LoVo (cell line): ENCODE results near the gene LMAN2.
"Not testable (repeated sequence)": the region's sequence is repeated elsewhere in the genome, so short reads cannot be mapped to it uniquely, and the experiment has no call there.

Experiments used
- DNase-seq: peaks from one replicate; pipeline ENCODE4 v3.0.0-alpha.2; 2016; ENCODE audit warnings: low spot score

Gene LMAN2

GRCh38 chr5:177364159-177364962 is 12.9 kb upstream of the LMAN2 start:
- DNase-seq: no peak

DNA sequence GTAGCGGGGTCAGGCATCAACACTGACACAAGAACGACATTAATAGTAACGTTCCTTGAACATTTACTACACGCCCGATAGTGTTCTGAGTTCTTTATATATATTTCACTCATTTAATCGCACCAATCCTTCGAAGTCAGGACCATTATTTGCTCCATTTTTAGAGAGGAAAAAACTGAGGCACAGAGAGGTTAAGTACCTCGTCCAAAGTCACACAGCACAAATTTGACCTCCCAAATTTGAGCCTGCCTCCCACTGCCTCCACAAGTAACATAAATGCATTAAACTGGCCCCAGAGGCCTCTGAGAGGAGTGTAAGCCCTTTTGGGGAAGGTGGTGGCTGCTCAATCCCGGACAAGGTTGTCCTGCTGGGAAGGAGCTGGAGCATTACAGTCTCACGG is 12.1 kb upstream of the LMAN2 start:
- no peak for DNase-seq

- peak; percentile 76 for DNase-seq
Measured at GRCh38 chr5:177362610-177363507, 11.4 kb upstream of the LMAN2 start.

DNA sequence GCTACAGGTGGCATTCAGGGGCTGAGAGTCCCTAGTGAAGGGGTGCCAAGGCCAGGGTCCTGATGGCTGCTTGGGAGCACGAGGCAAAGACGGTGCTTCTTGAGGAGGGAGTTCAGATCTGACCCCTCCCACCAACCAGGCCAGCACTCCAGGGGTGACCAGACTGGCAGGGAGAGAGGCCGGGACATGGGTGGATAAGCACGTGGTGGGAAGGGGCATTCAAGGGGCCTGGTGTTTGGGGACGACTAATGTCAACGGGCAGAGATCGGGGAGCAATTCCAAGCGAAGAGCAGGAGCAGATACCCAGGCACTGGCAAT is 10.8 kb upstream of the LMAN2 start:
- no peak for DNase-seq

GRCh38 chr5:177361418-177362291 is 10.2 kb upstream of the LMAN2 start:
- DNase-seq: no peak

DNA sequence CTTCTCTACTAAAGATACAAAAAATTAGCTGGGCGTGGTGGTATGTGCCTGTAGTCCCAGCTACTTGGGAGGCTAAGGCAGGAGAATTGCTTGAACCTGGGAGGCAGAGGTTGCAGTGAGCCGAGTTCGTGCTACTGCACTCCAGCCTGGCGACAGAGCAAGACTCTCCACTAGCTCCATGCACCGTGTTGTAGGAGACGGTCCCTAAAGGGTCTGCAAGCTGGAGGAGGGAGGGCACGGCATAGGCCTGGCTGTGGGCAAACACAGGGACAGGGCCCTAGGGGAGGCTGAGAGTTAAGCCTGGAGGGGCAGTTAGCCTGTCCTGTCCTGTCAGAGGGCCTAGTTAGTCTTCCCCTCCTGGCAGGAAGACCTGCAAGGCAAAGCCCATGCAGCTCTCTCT is 9.3 kb upstream of the LMAN2 start:
- DNase-seq: not testable (repeated sequence)

DNA sequence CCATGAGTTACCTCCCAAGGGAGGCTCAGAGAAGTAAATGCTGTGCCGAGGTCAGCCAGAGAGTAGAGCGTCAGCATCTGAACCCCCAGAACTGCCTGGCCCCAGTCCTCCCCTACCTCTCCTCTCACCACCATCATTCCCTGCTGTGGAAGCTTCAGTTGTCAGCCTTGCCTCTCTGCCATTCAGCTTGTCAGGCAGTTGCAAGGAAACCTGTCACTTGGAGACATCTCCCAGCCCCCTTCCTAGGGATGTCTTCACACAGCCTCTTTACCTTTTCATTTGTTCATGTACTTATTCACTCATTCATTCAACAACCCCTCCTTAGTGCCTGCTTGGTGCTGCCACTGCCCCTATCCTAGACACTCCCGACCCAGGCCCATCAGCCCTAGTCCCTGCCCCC is 8.4 kb upstream of the LMAN2 start:
- no peak for DNase-seq

DNA sequence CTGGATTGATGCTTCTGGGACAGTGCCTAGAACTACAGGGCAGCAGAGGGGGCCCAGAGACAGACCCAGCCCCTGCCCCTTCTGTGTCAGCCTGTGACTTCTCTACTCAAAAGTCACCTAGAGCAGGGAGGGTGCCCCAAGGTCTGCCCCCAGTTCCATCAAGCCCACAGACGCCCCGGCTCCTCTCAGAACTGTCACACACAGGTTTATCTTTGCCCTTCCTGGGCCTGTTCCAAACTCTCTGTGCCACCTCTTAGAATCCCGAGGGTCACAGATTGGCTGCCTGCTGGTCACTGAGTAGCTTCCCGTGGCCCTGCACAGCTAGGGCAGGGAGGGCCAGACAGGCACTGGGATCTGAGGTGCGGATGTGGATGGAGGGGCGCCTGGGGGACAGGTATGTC is 8.0 kb upstream of the LMAN2 start:
- no peak for DNase-seq

DNA sequence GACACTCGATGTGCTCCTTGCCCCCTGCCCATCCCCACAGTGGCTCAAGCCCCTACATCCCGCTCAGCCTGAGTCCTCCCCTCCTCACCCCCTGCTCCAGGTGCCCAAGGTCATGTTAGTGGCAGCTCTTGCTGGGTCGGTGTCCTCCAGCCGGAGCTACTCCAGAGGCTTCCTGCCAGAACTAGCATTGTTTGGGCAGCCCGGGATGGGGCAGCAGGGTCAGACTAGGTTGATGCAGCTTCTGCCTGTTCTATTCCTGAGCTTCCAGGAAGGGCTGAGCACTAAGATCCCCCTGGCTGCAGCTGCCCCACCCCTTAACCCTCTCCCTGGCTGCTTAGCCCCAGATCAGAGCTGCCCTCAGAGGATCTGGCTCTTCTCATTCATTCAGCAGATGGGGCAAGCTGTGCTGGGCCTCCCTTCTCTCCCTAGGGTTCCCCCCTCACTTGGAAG is 6.9 kb upstream of the LMAN2 start:
- no peak for DNase-seq

- DNase-seq: no peak
Measured at GRCh38 chr5:177357459-177358351, 6.2 kb upstream of the LMAN2 start, which contains the start of gene RGS14. Gene RGS14, plus strand, starts transcription at chr5:177357924. Its CDS starts 101 bp downstream, at chr5:177358025.

DNA sequence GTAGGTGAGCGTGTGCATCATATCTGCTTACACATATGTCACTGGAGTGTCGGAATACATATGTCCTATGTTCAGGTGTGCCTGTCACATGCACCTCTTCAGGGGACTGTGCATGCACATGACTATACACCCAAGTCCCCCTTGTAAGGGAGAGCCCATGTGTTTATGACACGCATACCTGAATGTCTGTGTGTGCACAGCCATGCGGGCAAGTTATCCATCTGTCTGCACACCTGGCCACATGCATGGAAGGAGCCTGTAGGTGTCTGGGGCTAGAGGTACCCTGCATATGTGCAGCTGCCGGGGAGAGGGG is 5.6 kb upstream of the LMAN2 start:
- DNase-seq: no peak

GRCh38 chr5:177356746-177357145 is 5.3 kb upstream of the LMAN2 start:
- no peak for DNase-seq

DNA sequence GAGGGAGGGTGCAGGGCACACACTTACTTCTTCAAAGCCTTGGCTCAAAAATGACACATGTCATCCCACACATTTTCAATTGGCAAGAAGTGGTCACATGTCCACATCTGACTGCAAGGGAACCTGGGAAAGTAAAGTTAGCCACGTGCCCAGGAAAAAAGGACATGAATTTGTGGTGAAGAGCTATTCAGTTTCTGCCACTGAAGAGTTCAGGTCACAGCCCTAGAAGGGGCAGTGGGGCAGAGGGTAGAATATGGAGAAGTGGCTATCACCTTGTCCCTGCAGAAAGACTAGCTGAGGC is 4.3 kb upstream of the LMAN2 start:
- DNase-seq: no peak

DNA sequence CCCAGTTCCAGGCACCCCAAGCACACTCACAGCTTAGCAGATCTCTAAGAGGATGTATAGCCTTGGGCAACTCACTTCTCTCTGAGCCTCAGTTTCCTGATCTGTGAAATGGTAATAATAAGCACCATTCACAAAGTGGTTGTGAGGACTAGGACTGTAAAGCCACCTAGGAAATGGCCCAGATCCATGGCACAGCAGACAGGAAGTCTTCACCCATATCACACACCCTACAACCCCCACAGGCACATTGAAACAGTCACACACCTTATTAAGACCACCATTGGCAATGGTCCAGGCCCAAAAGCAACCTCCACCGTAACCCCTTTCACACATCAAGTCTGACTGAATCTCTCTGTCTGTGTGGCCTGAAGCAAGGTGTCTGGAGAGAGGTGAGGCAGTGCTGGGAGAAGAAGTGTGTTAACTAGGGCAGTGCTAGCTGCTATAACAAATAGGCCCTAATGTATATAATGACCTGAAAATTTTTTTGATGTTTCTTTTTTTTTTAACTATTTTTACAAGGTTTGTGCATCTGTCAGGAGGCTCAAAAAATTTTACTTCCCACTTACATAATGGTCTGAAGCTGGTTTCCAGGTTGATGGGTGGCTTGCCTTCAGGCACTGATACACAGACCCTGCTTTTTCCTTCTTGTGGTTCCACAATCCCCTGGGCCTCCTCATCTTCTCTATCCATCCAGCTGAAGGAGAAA is 3.8 kb upstream of the LMAN2 start:
- no peak for DNase-seq

GRCh38 chr5:177354711-177355110 is 3.2 kb upstream of the LMAN2 start:
- DNase-seq: no peak

DNA sequence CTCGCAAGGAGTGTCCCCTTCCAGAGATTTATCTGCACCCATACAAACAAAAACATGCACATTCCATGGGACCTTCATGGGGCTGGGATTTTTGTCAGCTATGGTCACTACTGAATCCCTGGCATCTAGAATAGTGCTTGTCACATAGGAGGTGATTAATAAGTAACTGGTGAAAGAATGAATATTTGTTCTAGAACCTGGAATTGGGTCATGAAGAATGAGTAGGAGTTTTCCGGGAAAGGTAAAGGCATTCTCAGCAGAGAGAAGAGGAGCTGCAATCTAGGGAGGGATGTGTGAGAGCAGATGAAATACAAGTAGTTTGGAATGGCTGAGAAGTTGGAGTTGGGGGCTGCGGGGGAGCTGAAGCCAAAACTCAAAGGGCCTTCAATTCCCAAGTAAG is 2.8 kb upstream of the LMAN2 start:
- no peak for DNase-seq

DNA sequence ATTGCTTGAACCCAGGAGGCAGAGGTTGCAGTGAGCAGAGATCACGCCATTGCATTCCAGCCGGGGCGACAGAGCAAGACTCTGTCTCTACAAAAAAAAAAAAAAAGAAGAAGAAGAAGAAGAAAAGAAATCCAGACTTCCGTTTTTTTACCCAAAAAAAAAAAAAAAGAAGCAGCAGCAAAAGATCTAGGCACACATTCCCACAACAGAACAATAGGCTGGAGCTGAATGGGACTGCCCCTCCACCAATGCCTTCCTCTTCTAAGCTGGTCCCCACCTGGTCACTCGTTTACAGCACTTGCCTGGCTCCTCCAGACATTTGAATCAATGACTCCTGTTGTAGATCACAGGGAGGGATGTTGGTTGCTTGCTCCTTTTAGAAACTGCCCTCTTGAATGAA is 1.6 kb upstream of the LMAN2 start:
- no peak for DNase-seq

GRCh38 chr5:177350776-177351391 is 584 bp downstream of the LMAN2 start:
- DNase-seq: no peak

DNA sequence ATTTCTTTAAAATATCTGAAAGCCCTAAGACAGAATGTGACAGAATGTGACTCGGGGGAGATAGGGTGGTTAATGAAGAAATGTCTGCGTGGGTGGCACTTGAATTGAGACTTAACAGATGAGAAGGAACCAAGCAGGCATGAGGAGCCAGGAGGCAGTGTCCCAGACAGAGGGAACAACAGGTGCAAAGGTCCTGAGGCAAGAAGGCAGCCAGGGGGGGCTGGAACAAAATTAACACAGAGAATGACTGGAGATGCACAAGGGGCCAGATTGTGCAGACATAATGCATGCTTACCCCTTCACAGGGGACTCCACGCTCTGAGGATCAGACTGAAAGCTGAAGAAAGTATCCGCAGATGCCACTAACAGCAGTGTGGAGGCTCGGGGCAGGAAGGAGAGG is 1.7 kb downstream of the LMAN2 start:
- DNase-seq: no peak

- DNase-seq: no peak
Measured at GRCh38 chr5:177349362-177349647, 2.2 kb downstream of the LMAN2 start.

- DNase-seq: no peak
Measured at GRCh38 chr5:177347699-177348098, 3.8 kb downstream of the LMAN2 start.
